Hepatocyte (in vitro differentiated cells): ENCODE data around the gene DSCAML1. TPM values are rescaled to one million over a fixed set of nuclear protein-coding genes. Genes with fewer than 3 reads are reported as not detected.
"Not testable (repeated sequence)": the region's sequence is repeated elsewhere in the genome, so short reads cannot be mapped to it uniquely, and the experiment has no call there.

Experiments
- DNase-seq: peaks from one replicate; pipeline ENCODE4 v3.0.0-alpha.2; 2016; ENCODE audit warnings: low spot score
- H2AFZ ChIP-seq: fragments of 200-600 bp; sonication (generic); 2 replicates; pipeline ENCODE4 v1.6.0; 2016; ENCODE audit warnings: antibody characterized with exemption, mild to moderate bottlenecking
- H3K27ac ChIP-seq: fragments of 200-600 bp; sonication (generic); 2 replicates; pipeline ENCODE4 v1.5.1; 2016; ENCODE audit warnings: mild to moderate bottlenecking
- H3K27me3 ChIP-seq: fragments of 200-600 bp; sonication (generic); 2 replicates; pipeline ENCODE4 v1.6.1; 2016
- H3K36me3 ChIP-seq: fragments of 200-600 bp; sonication (generic); replicated peaks from 2 replicates; pipeline ENCODE4 v1.5.1; 2016; ENCODE audit warnings: low read depth; ENCODE audit not compliant: insufficient read depth
- H3K4me1 ChIP-seq: fragments of 200-600 bp; sonication (generic); 2 replicates; pipeline ENCODE4 v1.5.1; 2016; ENCODE audit warnings: mild to moderate bottlenecking, moderate library complexity; ENCODE audit not compliant: insufficient read depth
- H3K4me2 ChIP-seq: fragments of 200-600 bp; sonication (generic); 2 replicates; pipeline ENCODE4 v1.6.0; 2016
- H3K4me3 ChIP-seq: fragments of 200-600 bp; sonication (generic); 2 replicates; pipeline ENCODE4 v1.5.1; 2016; ENCODE audit warnings: mild to moderate bottlenecking
- H3K79me2 ChIP-seq: fragments of 200-600 bp; sonication (generic); 2 replicates; pipeline ENCODE4 v1.6.0; 2017; ENCODE audit warnings: mild to moderate bottlenecking
- H3K9me2 ChIP-seq: fragments of 200-600 bp; sonication (generic); replicated peaks from 2 replicates; pipeline ENCODE4 v1.6.0; 2017; ENCODE audit warnings: mild to moderate bottlenecking; ENCODE audit not compliant: insufficient read depth
- H3K9me3 ChIP-seq: fragments of 200-600 bp; sonication (generic); 2 replicates; pipeline ENCODE4 v1.5.1; 2016; ENCODE audit warnings: low read depth, mild to moderate bottlenecking
- H4K20me1 ChIP-seq: fragments of 200-600 bp; sonication (generic); 2 replicates; pipeline ENCODE4 v1.6.0; 2016; ENCODE audit warnings: mild to moderate bottlenecking; ENCODE audit not compliant: insufficient read depth, poor library complexity, severe bottlenecking
- CTCF ChIP-seq: fragments of 200-600 bp; sonication (generic); IDR thresholded peaks from 2 replicates; pipeline ENCODE4 v1.5.1; 2016; ENCODE audit warnings: antibody characterized with exemption, mild to moderate bottlenecking; ENCODE audit not compliant: poor library complexity
- EZH2 ChIP-seq: fragments of 200-600 bp; sonication (generic); IDR thresholded peaks from 2 replicates; pipeline ENCODE4 v1.6.1; 2016; ENCODE audit warnings: antibody characterized with exemption, mild to moderate bottlenecking, borderline replicate concordance
- EZH2phosphoT487 ChIP-seq: fragments of 200-600 bp; sonication (generic); IDR thresholded peaks from one replicate; pipeline ENCODE4 v1.6.1; 2018; ENCODE audit warnings: antibody characterized with exemption, mild to moderate bottlenecking, low read depth, moderate library complexity; ENCODE audit not compliant: unreplicated experiment, severe bottlenecking
- WGBS: methylation state at CpG from one replicate; pipeline ENCODE4 v1.1.6; 2016; ENCODE audit warnings: low lambda C conversion rate; ENCODE audit errors: missing lambda C conversion rate; 5-methylcytosine and 5-hydroxymethylcytosine counted together
- polyA plus RNA-seq: library from polyadenylated mRNA; unstranded; fragments of >200 nt; fragmentation: Nextera tagmentation; extraction: Ambion mirVana; gene quantifications from 2 replicates; pipeline ENCODE4 v1.2.1, GENCODE V29; 2016
- total RNA-seq: library from RNA; depleted of rRNA; stranded (reverse); fragments of >200 nt; gene quantifications from 2 replicates; pipeline ENCODE4 v1.2.3, GENCODE V29; 2014

DSCAML1 gene
- total and polyA plus RNA-seq, 2 experiments from 2014 or later, result 0.46 to 2.6 TPM

GRCh38 chr11:117409511-117409910 is 387.5 kb downstream of the DSCAML1 start:
- Histone ChIP-seq H3K4me2 (no peak overlapping the region), H3K36me3 (no peaks in the 10 kb centered on the region), H2AFZ (no peak overlapping the region), H3K27ac (no peak overlapping the region), H3K4me1 (no peaks in the 10 kb centered on the region), H3K9me2 (no peaks in the 10 kb centered on the region), H3K27me3 (no peaks in the 10 kb centered on the region), H4K20me1 (no peaks in the 10 kb centered on the region), H3K79me2 (no peaks in the 10 kb centered on the region), H3K9me3 (no peaks in the 10 kb centered on the region), H3K4me3 (no peak overlapping the region)
- 95% methylated on average over 6 of the region's 12 CpGs for WGBS
- DNase-seq, result no peak
- TF ChIP-seq CTCF (no peak), EZH2phosphoT487 (no peak), EZH2 (no peak)

DNA sequence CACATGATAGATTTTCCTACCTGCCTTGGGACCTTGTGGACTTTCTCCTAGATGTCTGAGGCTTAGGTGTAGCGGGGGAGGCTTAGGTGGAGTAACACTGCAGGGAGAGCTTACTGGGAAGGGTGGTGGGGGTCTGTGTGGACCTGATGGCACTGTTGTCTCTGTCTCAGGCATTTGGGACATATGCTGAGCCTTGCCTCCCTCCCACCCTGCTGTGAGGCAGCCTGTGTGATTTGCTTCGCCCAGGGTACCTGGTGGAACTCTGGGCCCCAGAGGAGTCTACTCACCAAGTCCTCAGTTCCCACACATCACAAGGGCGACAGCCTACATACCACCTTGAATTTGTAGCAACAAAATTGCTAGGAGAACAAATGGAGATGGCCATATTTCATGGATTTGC is 388.7 kb downstream of the DSCAML1 start:
- TF ChIP-seq CTCF, result no peak
- no peak for TF ChIP-seq EZH2
- no peak for TF ChIP-seq EZH2phosphoT487
- WGBS, result 100% methylated on average over 3 of the region's 3 CpGs

GRCh38 chr11:117407016-117407415 is 390.0 kb downstream of the DSCAML1 start:
- no peak for DNase-seq
- H3K4me3 ChIP-seq, result no peak overlapping the region
- no peaks in the 10 kb centered on the region for H3K9me2 ChIP-seq
- no peaks in the 10 kb centered on the region for H3K27me3 ChIP-seq
- H3K27ac ChIP-seq, result no peak overlapping the region
- H3K79me2 ChIP-seq, result no peaks in the 10 kb centered on the region
- H3K9me3 ChIP-seq, result no peaks in the 10 kb centered on the region
- H3K36me3 ChIP-seq, result no peaks in the 10 kb centered on the region
- WGBS, result 99% methylated on average over 5 of the region's 6 CpGs
- no peak for TF ChIP-seq EZH2
- TF ChIP-seq EZH2phosphoT487, result no peak
- H2AFZ ChIP-seq, result no peak overlapping the region
- no peaks in the 10 kb centered on the region for H3K4me1 ChIP-seq
- H4K20me1 ChIP-seq, result no peaks in the 10 kb centered on the region
- no peak overlapping the region for H3K4me2 ChIP-seq

More for the DNA sequence above, 388.7 kb downstream of the DSCAML1 start:
- Histone ChIP-seq H3K9me2 (no peaks in the 10 kb centered on the region), H3K79me2 (no peaks in the 10 kb centered on the region), H2AFZ (no peak overlapping the region), H3K4me1 (no peaks in the 10 kb centered on the region), H3K36me3 (no peaks in the 10 kb centered on the region), H3K4me2 (no peak overlapping the region), H3K27me3 (no peaks in the 10 kb centered on the region), H4K20me1 (no peaks in the 10 kb centered on the region), H3K9me3 (no peaks in the 10 kb centered on the region), H3K27ac (no peak overlapping the region), H3K4me3 (no peak overlapping the region)
- no peak for DNase-seq

- not testable (repeated sequence) for H3K36me3 ChIP-seq, H3K9me2 ChIP-seq, H4K20me1 ChIP-seq, DNase-seq, H3K4me3 ChIP-seq, H2AFZ ChIP-seq, H3K79me2 ChIP-seq, H3K9me3 ChIP-seq, H3K27me3 ChIP-seq, H3K4me1 ChIP-seq, H3K4me2 ChIP-seq, H3K27ac ChIP-seq
- 100% methylated on average over 2 of the region's 2 CpGs for WGBS
Measured at GRCh38 chr11:117405898-117406297, 391.1 kb downstream of the DSCAML1 start.

- not testable (repeated sequence) for DNase-seq, H3K4me1 ChIP-seq, H3K4me3 ChIP-seq
Measured at GRCh38 chr11:117399100-117399840, 397.7 kb downstream of the DSCAML1 start.

DNA sequence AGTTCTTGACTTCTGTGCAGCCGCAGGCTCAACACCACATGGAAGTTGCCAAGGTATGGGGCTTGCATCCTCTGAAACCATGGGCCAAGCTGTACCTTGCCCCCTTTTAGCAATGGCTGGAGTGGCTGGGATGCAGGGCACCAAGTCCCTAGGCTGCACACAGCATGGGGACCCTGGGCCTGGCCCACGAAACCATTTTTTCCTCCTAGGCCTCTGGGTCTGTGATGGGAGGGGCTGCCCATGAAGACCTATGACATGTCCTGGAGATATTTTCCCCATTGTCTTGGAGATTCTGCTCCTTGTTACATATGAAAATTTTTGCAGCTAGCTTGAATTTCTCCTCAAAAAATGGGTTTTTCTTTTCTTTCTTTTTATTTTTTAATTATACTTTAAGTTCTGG is 398.4 kb downstream of the DSCAML1 start:
- not testable (repeated sequence) for H3K4me2 ChIP-seq, H3K27ac ChIP-seq, H3K27me3 ChIP-seq, DNase-seq, H3K9me3 ChIP-seq, H3K79me2 ChIP-seq, H3K4me3 ChIP-seq, H3K9me2 ChIP-seq, H3K4me1 ChIP-seq, H3K36me3 ChIP-seq, H2AFZ ChIP-seq, H4K20me1 ChIP-seq
- WGBS, result 95% methylated on average over 2 of the region's 2 CpGs

More at GRCh38 chr11:117399100-117399840, 397.7 kb downstream of the DSCAML1 start:
- H3K9me3 ChIP-seq, H4K20me1 ChIP-seq, H3K36me3 ChIP-seq, H2AFZ ChIP-seq, H3K27ac ChIP-seq, H3K27me3 ChIP-seq, H3K4me2 ChIP-seq, H3K79me2 ChIP-seq, H3K9me2 ChIP-seq: not testable (repeated sequence)
- whole genome bisulfite sequencing, result 100% methylated on average over 2 of the region's 2 CpGs
